ENCODE data around the gene RFK.

Gene RFK

DNA sequence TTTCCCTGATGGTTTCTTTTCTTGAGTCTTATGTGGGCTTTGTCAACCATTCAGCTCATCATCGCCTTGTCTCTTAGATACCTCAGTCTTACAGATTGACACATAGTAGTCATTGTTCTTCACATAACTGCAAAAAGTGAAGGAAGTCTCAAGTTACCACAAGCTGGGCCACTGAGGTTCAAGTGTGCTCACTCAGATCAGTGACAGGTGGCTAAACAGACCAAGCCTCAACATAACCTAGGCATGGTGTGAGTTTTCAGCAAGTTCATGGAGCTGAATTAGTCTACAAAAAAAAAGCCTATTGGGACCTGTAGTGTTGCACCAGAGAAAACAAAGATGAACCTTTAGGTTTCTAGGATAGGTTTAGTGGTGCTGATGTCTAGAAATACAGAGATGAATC is 58.2 kb downstream of the RFK start:
- Histone ChIP-seq H3K4me3 (no peak overlapping the region), H3K27ac (no peak overlapping the region)
- TF ChIP-seq, protein P1, sequence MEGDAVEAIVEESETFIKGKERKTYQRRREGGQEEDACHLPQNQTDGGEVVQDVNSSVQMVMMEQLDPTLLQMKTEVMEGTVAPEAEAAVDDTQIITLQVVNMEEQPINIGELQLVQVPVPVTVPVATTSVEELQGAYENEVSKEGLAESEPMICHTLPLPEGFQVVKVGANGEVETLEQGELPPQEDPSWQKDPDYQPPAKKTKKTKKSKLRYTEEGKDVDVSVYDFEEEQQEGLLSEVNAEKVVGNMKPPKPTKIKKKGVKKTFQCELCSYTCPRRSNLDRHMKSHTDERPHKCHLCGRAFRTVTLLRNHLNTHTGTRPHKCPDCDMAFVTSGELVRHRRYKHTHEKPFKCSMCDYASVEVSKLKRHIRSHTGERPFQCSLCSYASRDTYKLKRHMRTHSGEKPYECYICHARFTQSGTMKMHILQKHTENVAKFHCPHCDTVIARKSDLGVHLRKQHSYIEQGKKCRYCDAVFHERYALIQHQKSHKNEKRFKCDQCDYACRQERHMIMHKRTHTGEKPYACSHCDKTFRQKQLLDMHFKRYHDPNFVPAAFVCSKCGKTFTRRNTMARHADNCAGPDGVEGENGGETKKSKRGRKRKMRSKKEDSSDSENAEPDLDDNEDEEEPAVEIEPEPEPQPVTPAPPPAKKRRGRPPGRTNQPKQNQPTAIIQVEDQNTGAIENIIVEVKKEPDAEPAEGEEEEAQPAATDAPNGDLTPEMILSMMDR (IDR thresholded peaks at IDR 0.05) = no peak
- DNase-seq (ENCODE audit: low spot score) = no peak
